Endothelial cell of hepatic sinusoid (primary cell): Measurements from ENCODE around the gene HIP1R.

Source experiments
- in situ Hi-C: cut with HindIII; loops from 2 replicates; pipeline ENCODE4 v1.10.0; 2017; ENCODE audit warnings: low sequenced_read_pairs

HIP1R gene

GRCh38 chr12:122858171-122858570 lies 22.9 kb downstream of the HIP1R start:
- in situ Hi-C loops: no loop called here

DNA sequence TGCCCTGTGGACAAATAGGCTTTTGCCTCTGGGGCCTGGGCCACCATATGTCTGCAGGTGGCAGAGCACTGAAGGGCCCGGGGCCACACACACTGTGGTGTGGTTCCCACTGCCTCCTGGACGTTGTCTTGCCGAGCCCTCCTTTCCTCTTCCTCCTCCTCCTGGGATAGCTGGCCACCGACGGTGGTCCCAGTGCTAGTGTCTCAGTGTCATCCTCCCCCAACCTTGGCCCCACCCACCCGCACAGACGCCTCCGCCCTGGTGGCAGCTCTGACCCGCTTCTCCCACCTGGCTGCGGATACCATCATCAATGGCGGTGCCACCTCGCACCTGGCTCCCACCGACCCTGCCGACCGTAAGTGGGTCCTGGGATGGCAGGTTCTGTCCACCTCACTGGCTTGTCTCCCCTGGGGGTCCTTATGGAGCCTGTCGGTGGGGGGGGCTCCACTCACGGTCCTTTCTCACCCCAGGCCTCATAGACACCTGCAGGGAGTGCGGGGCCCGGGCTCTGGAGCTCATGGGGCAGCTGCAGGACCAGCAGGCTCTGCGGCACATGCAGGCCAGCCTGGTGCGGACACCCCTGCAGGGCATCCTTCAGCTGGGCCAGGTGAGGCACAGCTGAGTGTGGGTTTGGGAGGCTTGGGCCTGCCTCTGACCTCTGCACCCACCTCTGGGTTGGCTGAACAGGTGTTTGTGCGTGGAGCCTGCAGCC lies 23.5 kb downstream of the HIP1R start:
- in situ Hi-C loops: no loop called here

- in situ Hi-C loops: no loop called here
Measured at GRCh38 chr12:122859303-122860039, 24.2 kb downstream of the HIP1R start.

DNA sequence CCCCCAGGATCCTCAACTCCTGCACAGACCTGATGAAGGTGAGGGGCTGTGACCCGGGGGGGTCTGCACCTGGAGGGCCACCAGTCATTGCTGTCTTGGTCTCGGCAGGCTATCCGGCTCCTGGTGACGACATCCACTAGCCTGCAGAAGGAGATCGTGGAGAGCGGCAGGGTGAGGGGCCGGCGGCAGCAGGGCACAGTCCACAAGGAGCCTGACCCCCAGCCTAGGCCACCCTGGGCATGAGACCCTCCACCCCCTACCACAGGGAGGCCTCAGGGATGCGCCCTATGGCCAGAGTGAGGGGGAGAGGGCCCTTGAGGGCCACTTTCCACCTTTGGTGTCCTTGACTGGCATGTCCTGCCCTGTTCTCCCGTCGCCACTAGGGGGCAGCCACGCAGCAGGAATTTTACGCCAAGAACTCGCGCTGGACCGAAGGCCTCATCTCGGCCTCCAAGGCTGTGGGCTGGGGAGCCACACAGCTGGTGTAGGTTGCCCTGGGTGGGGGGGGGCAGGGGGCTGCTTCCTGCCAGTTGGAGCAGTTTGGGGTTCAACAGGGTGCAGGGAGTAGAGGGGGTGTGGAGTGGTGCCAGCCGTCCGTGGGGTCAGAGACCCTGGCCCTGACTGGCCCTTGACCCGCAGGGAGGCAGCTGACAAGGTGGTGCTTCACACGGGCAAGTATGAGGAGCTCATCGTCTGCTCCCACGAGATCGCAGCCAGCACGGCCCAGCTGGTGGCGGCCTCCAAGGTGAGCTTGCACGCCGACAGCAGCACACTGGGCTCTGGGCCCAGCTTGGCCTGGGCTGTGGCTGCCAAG lies 25.0 kb downstream of the HIP1R start:
- in situ Hi-C loops: no loop called here

GRCh38 chr12:122860854-122861586 lies 25.8 kb downstream of the HIP1R start:
- in situ Hi-C loops: no loop called here

- in situ Hi-C loops: no loop called here
Measured at GRCh38 chr12:122861587-122861970, 26.3 kb downstream of the HIP1R start.

GRCh38 chr12:122862110-122862634 lies 26.9 kb downstream of the HIP1R start:
- in situ Hi-C loops: no loop called here

DNA sequence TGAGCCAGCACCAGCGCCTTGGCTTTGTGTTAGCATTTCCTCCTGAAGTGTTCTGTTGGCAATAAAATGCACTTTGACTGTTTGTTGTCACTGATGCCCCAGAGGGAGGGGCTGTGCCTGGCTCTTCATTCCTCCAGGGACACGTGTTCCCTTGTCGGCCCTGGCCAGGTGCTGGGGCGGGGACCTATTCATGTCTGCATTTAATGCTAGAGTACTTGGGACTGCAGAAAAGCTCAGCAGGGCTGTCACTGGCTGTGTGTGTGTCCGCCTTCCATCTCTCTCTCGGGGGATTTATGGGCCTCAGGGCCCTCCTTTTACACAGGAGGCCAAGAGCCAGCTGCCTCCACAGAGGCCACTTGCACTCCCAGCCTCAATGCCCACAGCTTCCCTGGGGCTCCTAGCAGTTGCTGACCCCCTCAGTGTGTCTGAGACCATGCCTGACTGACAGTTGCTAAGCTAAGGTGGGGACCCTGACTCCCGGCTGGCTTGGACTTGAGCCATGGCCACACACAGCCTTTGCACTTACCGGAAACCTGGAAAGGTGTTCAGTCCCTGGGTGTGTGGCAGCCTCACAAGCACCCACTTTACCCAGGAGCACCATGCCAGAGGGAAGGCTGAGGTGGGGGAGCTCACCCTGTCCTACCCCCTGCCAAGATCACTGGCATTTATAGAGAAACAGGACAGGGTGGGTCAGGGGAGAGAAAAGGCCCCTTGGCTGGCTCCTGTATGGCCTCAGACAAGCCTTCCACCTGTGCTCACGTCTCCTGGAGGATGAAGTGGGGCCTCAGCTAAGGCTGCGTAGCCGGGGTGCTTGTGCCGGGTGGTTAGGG lies 27.8 kb downstream of the HIP1R start:
- in situ Hi-C loops: no loop called here

- in situ Hi-C loops: no loop called here
Measured at GRCh38 chr12:122864894-122865253, 29.6 kb downstream of the HIP1R start.

DNA sequence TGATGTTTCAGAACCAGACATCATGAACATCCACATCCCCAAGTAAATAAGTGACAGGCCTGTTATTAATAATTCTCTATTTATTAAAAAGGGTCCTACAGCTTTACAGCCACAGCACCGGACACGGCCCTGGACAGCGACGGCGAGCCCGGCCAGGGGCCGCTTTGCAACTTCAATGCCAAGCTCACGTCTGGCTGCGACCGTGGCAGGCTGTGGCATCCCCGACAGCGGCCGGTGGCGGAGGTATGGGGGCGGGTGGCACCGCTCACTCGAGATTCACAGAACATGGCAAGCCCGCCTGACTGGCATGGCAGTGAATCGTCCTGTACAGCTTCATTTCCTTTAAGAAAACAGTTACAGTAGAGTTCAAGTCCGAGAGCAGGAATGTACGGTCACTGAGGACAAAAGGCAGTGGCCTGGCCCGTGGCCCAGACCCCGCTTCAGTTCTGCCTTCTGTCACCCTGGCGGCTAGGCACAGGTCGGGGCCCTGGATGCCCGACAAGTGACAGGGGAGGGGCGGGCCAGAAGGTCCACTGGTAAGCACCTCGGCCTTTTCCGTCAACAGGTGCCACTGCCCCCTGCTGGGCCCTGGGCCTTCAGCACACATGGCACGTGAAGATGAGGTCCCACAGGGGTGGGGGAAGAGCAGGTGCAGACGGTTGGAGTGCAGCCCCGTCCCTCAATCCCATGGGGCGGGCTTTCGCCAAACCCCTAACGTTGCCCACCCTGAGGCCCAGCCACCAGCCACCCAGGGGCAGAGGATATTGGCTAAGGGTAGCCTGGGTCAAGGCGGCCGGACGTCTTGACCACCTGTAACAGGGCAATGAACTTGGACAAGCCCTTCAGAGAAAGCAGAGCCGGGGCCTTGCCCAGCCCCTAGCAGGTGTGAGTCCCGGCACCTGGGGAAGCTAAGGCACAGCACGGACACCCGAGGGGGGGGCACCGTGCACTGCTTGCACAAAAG lies 30.3 kb downstream of the HIP1R start:
- in situ Hi-C loops: no loop called here

- in situ Hi-C loops: no loop called here
Measured at GRCh38 chr12:122866379-122866778, 31.1 kb downstream of the HIP1R start.

GRCh38 chr12:122866950-122867607 lies 31.8 kb downstream of the HIP1R start:
- in situ Hi-C loops: no loop called here

- in situ Hi-C loops: no loop called here
Measured at GRCh38 chr12:122867691-122868461, 32.6 kb downstream of the HIP1R start.

- in situ Hi-C loops: no loop called here
Measured at GRCh38 chr12:122868471-122869177, 33.4 kb downstream of the HIP1R start.

GRCh38 chr12:122869207-122869973 lies 34.1 kb downstream of the HIP1R start:
- in situ Hi-C loops: no loop called here

DNA sequence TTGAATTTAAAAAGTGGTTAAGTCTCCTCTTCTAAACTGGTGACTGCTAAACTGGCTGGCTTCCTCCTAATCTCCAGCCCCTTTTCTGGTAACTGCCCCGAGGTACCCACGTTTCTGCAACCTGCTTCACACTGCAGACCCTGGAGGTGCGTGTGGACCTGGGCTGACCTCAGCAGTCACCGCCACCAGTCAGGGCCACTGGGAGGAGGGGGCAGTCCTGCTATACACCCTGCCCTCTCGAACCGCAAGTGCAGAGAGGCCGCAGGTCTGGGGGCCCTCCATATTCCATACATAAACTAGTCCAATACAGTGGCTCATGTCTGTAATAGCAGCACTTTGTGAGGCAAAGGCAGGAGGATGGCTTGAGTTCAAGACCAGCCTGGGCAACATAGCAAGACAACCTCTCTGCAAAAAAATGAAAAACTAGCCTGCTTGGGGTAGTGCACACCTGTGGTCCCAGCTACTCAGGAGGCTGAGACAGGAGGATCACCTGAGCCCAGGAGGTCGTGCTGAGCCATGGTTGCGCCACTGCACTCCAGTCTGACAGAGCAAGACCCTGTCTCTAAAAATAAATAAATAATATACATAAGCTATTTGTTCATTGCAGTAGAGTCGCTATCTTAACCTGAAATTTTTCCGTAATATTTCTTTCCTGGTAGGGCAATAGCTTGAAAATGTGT lies 35.0 kb downstream of the HIP1R start:
- in situ Hi-C loops: no loop called here
